Liver (tissue), 9 donors: Measurements from ENCODE around the gene SLC25A19. TPM values are rescaled to one million over a fixed set of nuclear protein-coding genes. Genes with fewer than 3 reads are reported as not detected.

Experiments used
- DNase-seq: peaks from one replicate; pipeline ENCODE4 v3.0.0-alpha.2; 2017; ENCODE audit warnings: low spot score
- H3K27ac ChIP-seq, 2 donors: one replicate each; pipeline ENCODE4 v1.7.0; 2013; ENCODE audit warnings: inconsistent platforms in 2 of 2, low read length in 2 of 2, control low read depth in 1 of 2, low read depth in 1 of 2, mild to moderate bottlenecking in 1 of 2
- H3K27me3 ChIP-seq, 4 donors: one replicate each; pipeline versions ENCODE4 v1.6.1 to v1.7.0; 2013; ENCODE audit warnings: low read length in 3 of 4, inconsistent platforms in 1 of 4, mild to moderate bottlenecking in 1 of 4, moderate library complexity in 1 of 4; ENCODE audit not compliant: control insufficient read depth in 4 of 4, insufficient read depth in 4 of 4
- H3K36me3 ChIP-seq, 4 donors: one replicate each; pipeline versions ENCODE4 v1.6.1 to v1.7.0; 2013; ENCODE audit warnings: low read length in 3 of 4, mild to moderate bottlenecking in 3 of 4, low read depth in 1 of 4, moderate library complexity in 1 of 4; ENCODE audit not compliant: control insufficient read depth in 4 of 4, insufficient read depth in 3 of 4
- H3K4me1 ChIP-seq, 4 donors: one replicate each; pipeline versions ENCODE4 v1.6.1 to v1.7.0; 2013; ENCODE audit warnings: low read length in 3 of 4, mild to moderate bottlenecking in 3 of 4, moderate library complexity in 1 of 4; ENCODE audit not compliant: control insufficient read depth in 4 of 4, insufficient read depth in 4 of 4
- H3K4me3 ChIP-seq, 3 donors: one replicate each; pipeline versions ENCODE4 v1.6.1 to v1.7.0; 2013; ENCODE audit warnings: low read length in 3 of 3, control low read depth in 1 of 3, low read depth in 1 of 3, mild to moderate bottlenecking in 1 of 3
- H3K9ac ChIP-seq, 2 donors: one replicate each; pipeline ENCODE4 v1.7.0; 2013; ENCODE audit warnings: low read length in 2 of 2, mild to moderate bottlenecking in 2 of 2, moderate library complexity in 2 of 2, control low read depth in 1 of 2, low read depth in 1 of 2
- H3K9me3 ChIP-seq, 4 donors: one replicate each; pipeline versions ENCODE4 v1.6.1 to v1.7.0; 2013; ENCODE audit warnings: low read length in 3 of 4; ENCODE audit not compliant: control insufficient read depth in 4 of 4
- EGR1 ChIP-seq, 2 donors: IDR thresholded peaks; 2 replicates each; pipeline ENCODE4 v1.6.1; 2016 to 2018; ENCODE audit warnings: antibody characterized with exemption in 2 of 2, low read depth in 2 of 2
- FOXA2 ChIP-seq: IDR thresholded peaks from 2 replicates; pipeline ENCODE4 v1.6.1; 2016; ENCODE audit warnings: antibody characterized with exemption
- GABPA ChIP-seq, 2 donors: IDR thresholded peaks in 1 of 2; conservative IDR thresholded peaks in 1 of 2; 2 replicates each; pipeline ENCODE4 v1.6.1; 2016; ENCODE audit warnings: antibody characterized with exemption in 2 of 2, mild to moderate bottlenecking in 1 of 2, moderate library complexity in 1 of 2
- HNF4G ChIP-seq: IDR thresholded peaks from 2 replicates; pipeline ENCODE4 v1.6.1; 2016; ENCODE audit warnings: antibody characterized with exemption
- MAX ChIP-seq: IDR thresholded peaks from 2 replicates; pipeline ENCODE4 v1.6.1; 2016; ENCODE audit warnings: antibody characterized with exemption
- RAD21 ChIP-seq, 2 donors: IDR thresholded peaks; 2 replicates each; pipeline ENCODE4 v1.6.1; 2016; ENCODE audit warnings: antibody characterized with exemption in 2 of 2, mild to moderate bottlenecking in 2 of 2
- RXRA ChIP-seq, 2 donors: IDR thresholded peaks; 2 replicates each; pipeline ENCODE4 v1.6.1; 2017 to 2018; ENCODE audit warnings: antibody characterized with exemption in 2 of 2, mild to moderate bottlenecking in 1 of 2
- TAF1 ChIP-seq: conservative IDR thresholded peaks from 2 replicates; pipeline ENCODE4 v1.6.1; 2016; ENCODE audit warnings: antibody characterized with exemption, mild to moderate bottlenecking
- ZBTB33 ChIP-seq: IDR thresholded peaks from 2 replicates; pipeline ENCODE4 v1.6.1; 2016; ENCODE audit warnings: antibody characterized with exemption
- WGBS: extraction: QIAGEN DNeasy Blood & Tissue Kit; methylation state at CpG from one replicate; pipeline ENCODE4 v1.1.7; 2013; 5-methylcytosine and 5-hydroxymethylcytosine counted together
- polyA plus RNA-seq, 2 donors: library from polyadenylated mRNA; stranded (reverse) in 1 of 2; unstranded in 1 of 2; fragments of 200-250 nt in 1 of 2; fragments of >200 nt in 1 of 2; fragmentation: Nextera tagmentation in 1 of 2; extraction: Ambion mirVana in 1 of 2; gene quantifications; one replicate each; pipeline versions ENCODE4 v1.2.1 to v1.2.3, GENCODE V29; 2013 to 2015
- total RNA-seq, 2 donors: library from RNA; depleted of rRNA; stranded (reverse); fragments of >200 nt; gene quantifications; one replicate each; pipeline ENCODE4 v1.2.3, GENCODE V29; 2014
- TF ChIP-seq, protein P1 (sequence below): IDR thresholded peaks from 2 replicates; pipeline ENCODE4 v1.6.1; 2016; ENCODE audit warnings: antibody characterized with exemption
- TF ChIP-seq, protein P2 (sequence below): IDR thresholded peaks from 2 replicates; pipeline ENCODE4 v1.6.1; 2016; ENCODE audit warnings: antibody characterized with exemption, mild to moderate bottlenecking
- donor health status: healthy.
- donor health status: healthy.
- donor health status: healthy.
- donor health status: healthy.
- donor health status: healthy.

SLC25A19 gene
- total and polyA plus RNA-seq, 4 donors, result 4.7 to 9.5 (median 6.6) TPM

DNA sequence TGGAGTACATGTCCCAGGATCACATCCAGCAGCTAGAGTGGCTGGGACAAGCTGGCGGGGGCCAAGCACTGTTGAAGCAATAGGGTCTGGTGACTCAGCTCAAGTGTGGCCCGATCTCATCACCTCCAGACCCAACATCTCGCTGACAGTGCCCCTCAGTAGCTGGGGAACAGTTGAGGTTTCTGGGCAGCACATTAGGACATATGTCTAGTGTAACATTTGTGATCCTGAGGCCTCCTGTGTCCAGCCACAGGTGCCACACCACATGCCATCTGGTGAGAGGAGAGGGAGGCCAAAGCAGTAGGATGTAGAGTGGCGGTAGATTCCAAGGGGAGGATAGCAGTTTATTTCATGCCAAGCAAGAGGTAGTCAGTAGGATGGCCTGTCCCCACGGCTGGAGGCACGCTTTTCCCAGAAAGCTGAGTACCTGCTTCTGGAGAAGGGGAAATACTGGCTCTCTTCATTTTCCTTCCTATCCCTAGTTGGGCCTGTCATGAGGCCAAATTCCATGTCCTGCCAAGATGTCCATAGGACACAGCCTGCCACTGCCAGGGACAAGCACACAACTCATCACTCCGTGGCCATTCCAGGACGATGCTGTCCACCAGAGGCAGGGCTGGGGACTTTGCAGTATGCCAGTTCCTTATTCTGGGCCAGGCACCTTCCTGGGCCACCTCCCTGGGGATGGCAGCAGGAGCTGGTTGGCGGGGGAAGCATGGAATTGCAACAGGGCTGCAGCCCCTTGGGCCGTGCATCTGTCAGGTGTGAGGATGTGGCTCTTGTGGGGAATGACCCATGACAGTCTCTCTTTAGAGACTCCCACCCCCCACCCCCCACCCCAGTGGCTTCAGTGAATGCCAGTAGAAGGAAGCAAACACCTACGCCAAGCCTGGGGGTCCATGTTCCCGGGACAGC is 51.9 kb downstream of the SLC25A19 start (continued):
- TF ChIP-seq ZBTB33 (no peak), MAX (no peak), RXRA (IDR thresholded peaks at IDR 0.05) (no peak), TAF1 (no peak), GABPA (IDR thresholded peaks at IDR 0.05 in 1 of 2, conservative IDR thresholded peaks at IDR 0.05 in 1 of 2) (no peak), EGR1 (IDR thresholded peaks at IDR 0.05; ENCODE audit: low read depth in 2 of 2) (no peak), FOXA2 (no peak)
- TF ChIP-seq, protein P1, sequence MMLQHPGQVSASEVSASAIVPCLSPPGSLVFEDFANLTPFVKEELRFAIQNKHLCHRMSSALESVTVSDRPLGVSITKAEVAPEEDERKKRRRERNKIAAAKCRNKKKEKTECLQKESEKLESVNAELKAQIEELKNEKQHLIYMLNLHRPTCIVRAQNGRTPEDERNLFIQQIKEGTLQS, result no peak

DNA sequence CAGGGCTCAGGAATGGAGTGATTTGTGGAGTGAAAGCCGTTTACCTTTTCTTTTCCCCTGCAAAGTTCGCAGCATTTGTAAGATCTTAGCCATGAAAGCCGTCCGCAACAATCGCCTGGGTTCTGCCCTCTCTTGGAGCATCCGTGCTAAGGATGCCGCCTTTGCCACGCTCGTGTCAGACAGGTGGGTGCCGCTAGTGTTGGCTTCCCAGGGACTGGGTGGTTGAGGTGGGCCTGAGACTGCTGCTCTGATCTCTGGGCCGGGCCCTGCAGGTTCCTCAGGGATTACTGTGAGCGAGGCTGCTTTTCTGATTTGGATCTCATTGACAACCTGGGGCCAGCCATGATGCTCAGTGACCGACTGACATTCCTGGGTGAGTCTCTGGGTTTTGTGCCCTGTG is 56.4 kb downstream of the SLC25A19 start:
- peaks cover 9 to 86% (median 55%) of the 10 kb centered on the region in 4 donors for H3K36me3 ChIP-seq
- H3K27ac ChIP-seq, result no peak overlapping the region
- no peaks in the 10 kb centered on the region for H3K27me3 ChIP-seq
- WGBS, result 98% methylated on average over 13 of the region's 13 CpGs
- H3K9me3 ChIP-seq, result no peaks in the 10 kb centered on the region
- no peak for TF ChIP-seq TAF1
- no peak for TF ChIP-seq MAX
- TF ChIP-seq ZBTB33, result no peak
- no peak for TF ChIP-seq RAD21 (IDR thresholded peaks at IDR 0.05)
- no peak for TF ChIP-seq HNF4G
- TF ChIP-seq FOXA2, result no peak
- TF ChIP-seq, protein P2, sequence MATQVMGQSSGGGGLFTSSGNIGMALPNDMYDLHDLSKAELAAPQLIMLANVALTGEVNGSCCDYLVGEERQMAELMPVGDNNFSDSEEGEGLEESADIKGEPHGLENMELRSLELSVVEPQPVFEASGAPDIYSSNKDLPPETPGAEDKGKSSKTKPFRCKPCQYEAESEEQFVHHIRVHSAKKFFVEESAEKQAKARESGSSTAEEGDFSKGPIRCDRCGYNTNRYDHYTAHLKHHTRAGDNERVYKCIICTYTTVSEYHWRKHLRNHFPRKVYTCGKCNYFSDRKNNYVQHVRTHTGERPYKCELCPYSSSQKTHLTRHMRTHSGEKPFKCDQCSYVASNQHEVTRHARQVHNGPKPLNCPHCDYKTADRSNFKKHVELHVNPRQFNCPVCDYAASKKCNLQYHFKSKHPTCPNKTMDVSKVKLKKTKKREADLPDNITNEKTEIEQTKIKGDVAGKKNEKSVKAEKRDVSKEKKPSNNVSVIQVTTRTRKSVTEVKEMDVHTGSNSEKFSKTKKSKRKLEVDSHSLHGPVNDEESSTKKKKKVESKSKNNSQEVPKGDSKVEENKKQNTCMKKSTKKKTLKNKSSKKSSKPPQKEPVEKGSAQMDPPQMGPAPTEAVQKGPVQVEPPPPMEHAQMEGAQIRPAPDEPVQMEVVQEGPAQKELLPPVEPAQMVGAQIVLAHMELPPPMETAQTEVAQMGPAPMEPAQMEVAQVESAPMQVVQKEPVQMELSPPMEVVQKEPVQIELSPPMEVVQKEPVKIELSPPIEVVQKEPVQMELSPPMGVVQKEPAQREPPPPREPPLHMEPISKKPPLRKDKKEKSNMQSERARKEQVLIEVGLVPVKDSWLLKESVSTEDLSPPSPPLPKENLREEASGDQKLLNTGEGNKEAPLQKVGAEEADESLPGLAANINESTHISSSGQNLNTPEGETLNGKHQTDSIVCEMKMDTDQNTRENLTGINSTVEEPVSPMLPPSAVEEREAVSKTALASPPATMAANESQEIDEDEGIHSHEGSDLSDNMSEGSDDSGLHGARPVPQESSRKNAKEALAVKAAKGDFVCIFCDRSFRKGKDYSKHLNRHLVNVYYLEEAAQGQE, result no peak
- no peak overlapping the region for H3K4me3 ChIP-seq
- H3K9ac ChIP-seq, result no peak overlapping the region
- no peak for DNase-seq
- H3K4me1 ChIP-seq, result no peaks in the 10 kb centered on the region
